Small intestine (tissue), 7 donors: ENCODE data around the gene NAT14. TPM values are rescaled to one million over a fixed set of nuclear protein-coding genes. Genes with fewer than 3 reads are reported as not detected.
A peak's percentile ranks its signal among the peaks of the same experiment; 100 is the strongest.

Experiments used
- DNase-seq, 2 donors: peaks; one replicate each; pipeline versions ENCODE4 v3.0.0 to v3.0.0-alpha.2; 2013
- FAIRE-seq: peaks from 2 replicates; lab custom pipeline; 2012; peaks lifted over from hg19 to GRCh38; lab: Jason Lieb, UNC
- H3K27ac ChIP-seq, 3 donors: one replicate each; pipeline ENCODE4 v1.5.1; 2013; ENCODE audit warnings: low read length in 2 of 3, mild to moderate bottlenecking in 2 of 3, control low read depth in 1 of 3, inconsistent platforms in 1 of 3, low read depth in 1 of 3, moderate library complexity in 1 of 3
- H3K27me3 ChIP-seq, 3 donors: one replicate each; pipeline ENCODE4 v1.6.1; 2013; ENCODE audit warnings: low read length in 3 of 3, inconsistent platforms in 1 of 3; ENCODE audit not compliant: control insufficient read depth in 3 of 3, insufficient read depth in 3 of 3
- H3K36me3 ChIP-seq, 3 donors: one replicate each; pipeline ENCODE4 v1.6.1; 2013; ENCODE audit warnings: low read length in 3 of 3, inconsistent platforms in 1 of 3, low read depth in 1 of 3, mild to moderate bottlenecking in 1 of 3, moderate library complexity in 1 of 3; ENCODE audit not compliant: control insufficient read depth in 3 of 3, insufficient read depth in 2 of 3
- H3K4me1 ChIP-seq, 3 donors: one replicate each; pipeline ENCODE4 v1.6.1; 2013; ENCODE audit warnings: low read length in 2 of 3, inconsistent platforms in 1 of 3, low read depth in 1 of 3, mild to moderate bottlenecking in 1 of 3, moderate library complexity in 1 of 3; ENCODE audit not compliant: control insufficient read depth in 3 of 3, insufficient read depth in 2 of 3
- H3K4me3 ChIP-seq, 3 donors: one replicate each; pipeline ENCODE4 v1.5.1; 2013; ENCODE audit warnings: low read length in 3 of 3, control low read depth in 1 of 3, inconsistent platforms in 1 of 3, low read depth in 1 of 3, mild to moderate bottlenecking in 1 of 3, moderate library complexity in 1 of 3
- H3K9me3 ChIP-seq, 2 donors: one replicate each; pipeline ENCODE4 v1.6.1; 2013; ENCODE audit warnings: low read depth in 1 of 2, low read length in 1 of 2; ENCODE audit not compliant: control insufficient read depth in 2 of 2, insufficient read depth in 1 of 2
- WGBS, 3 donors: extraction: QIAGEN DNeasy Blood & Tissue Kit; methylation state at CpG; one replicate each; pipeline ENCODE4 v1.1.7; 2013; 5-methylcytosine and 5-hydroxymethylcytosine counted together
- polyA plus RNA-seq, 4 donors: library from polyadenylated mRNA; stranded (reverse) in 3 of 4; unstranded in 1 of 4; fragments of 200-250 nt in 3 of 4; fragments of 120-200 nt in 1 of 4; gene quantifications; one replicate each; pipeline versions ENCODE4 v1.2.1 to v1.2.3, GENCODE V29; 2013
- donor health status: healthy with polysubstance abuse.
- donor health status: control.
- donor health status: control.
- donor health status: Bipolar disorder and iron deficiency.
- donor health status: healthy.

The NAT14 gene
- polyA plus RNA-seq, 4 donors = 5.8 to 10.2 (median 7.8) TPM

GRCh38 chr19:55508120-55508519 is 23.1 kb downstream of the NAT14 start:
- H3K4me1 ChIP-seq = no peaks in the 10 kb centered on the region
- H3K27ac ChIP-seq = no peak overlapping the region
- H3K36me3 ChIP-seq = no peaks in the 10 kb centered on the region
- no peak overlapping the region for H3K4me3 ChIP-seq
- H3K9me3 ChIP-seq = peaks cover 0 to 8% of the 10 kb centered on the region in 2 donors
- 24 to 51% (median 44%) methylated on average over 10 of the region's 10 CpGs for WGBS, 3 donors
- peaks cover 0 to 13% (median 0%) of the 10 kb centered on the region in 3 donors for H3K27me3 ChIP-seq
- DNase-seq (peak in 1 of 2 donors; percentile 46), FAIRE-seq (no peak)

- peaks cover 0 to 3% (median 0%) of the 10 kb centered on the region in 3 donors for H3K4me1 ChIP-seq
- peak overlapping the region in 2 of 3 donors; percentile 49 to 68 for H3K4me3 ChIP-seq
- H3K9me3 ChIP-seq = no peaks in the 10 kb centered on the region
- 3 to 7% (median 6%) methylated on average over 43 to 61 of the region's 61 CpGs for WGBS, 3 donors
- DNase-seq (peak; percentile 93 to 94), FAIRE-seq (no peak)
- H3K27me3 ChIP-seq = peaks cover 0 to 6% (median 0%) of the 10 kb centered on the region in 3 donors
- no peaks in the 10 kb centered on the region for H3K36me3 ChIP-seq
- H3K27ac ChIP-seq = peak overlapping the region; percentile 47 to 72 (median 59)
Measured at GRCh38 chr19:55516878-55517620, 32.1 kb downstream of the NAT14 start.

- 79 to 90% (median 86%) methylated on average over 10 of the region's 10 CpGs for WGBS, 3 donors
- no peak overlapping the region for H3K4me3 ChIP-seq
- H3K27me3 ChIP-seq = peaks cover 0 to 2% (median 0%) of the 10 kb centered on the region in 3 donors
- H3K36me3 ChIP-seq = no peaks in the 10 kb centered on the region
- H3K27ac ChIP-seq = no peak overlapping the region
- no peaks in the 10 kb centered on the region for H3K9me3 ChIP-seq
- peaks cover 0 to 3% (median 0%) of the 10 kb centered on the region in 3 donors for H3K4me1 ChIP-seq
- DNase-seq = peak in 1 of 2 donors; percentile 5
- FAIRE-seq = no peak
Measured at GRCh38 chr19:55519451-55520311, 34.7 kb downstream of the NAT14 start.

DNA sequence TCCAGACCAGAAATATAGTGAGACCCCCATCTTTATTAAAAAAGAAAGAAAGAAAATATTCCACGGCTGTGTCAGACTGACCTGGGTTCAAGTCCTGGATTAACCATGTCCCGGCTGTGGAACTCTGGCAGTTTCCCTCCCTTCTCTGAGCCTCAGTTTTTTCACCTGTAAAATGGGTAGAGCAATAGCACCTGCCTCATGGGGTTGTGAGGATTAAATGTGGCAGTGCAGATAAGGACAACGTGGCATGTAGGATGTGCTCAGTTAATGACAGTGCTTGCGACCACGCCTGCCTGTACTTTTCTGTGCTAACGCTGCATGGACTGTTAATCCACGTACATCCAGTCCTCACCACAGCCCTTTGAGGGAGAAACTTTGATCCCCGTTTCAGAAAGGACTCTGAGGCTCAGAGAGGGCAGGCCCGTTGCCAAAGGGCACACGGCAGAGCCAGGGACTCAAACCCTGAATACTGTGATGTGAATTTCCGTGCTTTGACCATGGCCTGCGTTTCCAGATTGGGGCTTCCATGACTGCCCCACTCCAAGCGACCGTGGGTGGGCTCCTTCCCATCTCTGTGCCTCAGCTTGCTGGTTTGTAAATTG is 35.8 kb downstream of the NAT14 start:
- Histone ChIP-seq H3K4me3 (no peak overlapping the region), H3K9me3 (no peaks in the 10 kb centered on the region), H3K27me3 (peaks cover 0 to under 1% (median 0%) of the 10 kb centered on the region in 3 donors), H3K36me3 (no peaks in the 10 kb centered on the region), H3K4me1 (peaks cover 0 to 3% (median 0%) of the 10 kb centered on the region in 3 donors), H3K27ac (no peak overlapping the region)
- peak in 1 of 2 donors; percentile 7 for DNase-seq
- no peak for FAIRE-seq
- 55 to 71% (median 61%) methylated on average over 14 of the region's 14 CpGs for WGBS, 3 donors

DNA sequence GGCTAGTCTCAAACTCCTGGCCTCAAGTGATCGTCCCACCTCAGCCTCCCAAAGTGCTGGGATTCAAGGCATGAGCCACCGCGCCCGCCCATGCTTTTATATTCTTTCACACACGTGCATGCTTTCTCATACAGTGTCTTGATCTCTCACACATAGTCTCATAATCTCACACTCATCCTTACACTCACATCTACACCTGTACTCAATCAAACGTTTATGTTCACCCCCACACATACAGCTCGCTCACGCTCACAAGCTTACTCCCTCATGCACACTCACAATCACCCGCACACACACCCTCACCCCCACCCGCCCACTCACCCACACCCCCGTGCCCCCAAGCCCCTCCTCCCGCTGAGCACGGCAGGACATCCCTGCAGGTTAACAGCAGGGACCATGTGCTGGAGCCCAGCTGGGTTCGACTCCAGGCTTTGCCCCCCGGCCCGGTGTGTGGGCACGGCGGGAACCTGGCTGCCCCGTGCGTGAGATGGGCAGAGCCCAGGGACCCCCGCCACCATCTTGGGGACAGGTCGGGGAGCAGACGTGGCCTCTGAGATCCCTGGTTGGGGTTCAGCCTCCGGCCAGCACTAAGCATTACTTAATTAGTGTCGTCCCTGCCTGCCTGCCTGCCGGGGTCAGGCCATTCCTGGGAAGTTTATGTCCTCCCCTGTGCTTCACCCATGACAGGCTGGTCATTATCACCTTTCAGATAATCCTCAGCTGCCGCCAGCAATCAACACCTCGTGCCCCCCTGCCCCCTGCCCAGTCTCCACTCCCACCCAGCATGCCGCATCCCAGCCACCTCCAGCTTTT is 40.5 kb downstream of the NAT14 start:
- H3K27me3 ChIP-seq = no peaks in the 10 kb centered on the region
- H3K36me3 ChIP-seq = no peaks in the 10 kb centered on the region
- H3K4me1 ChIP-seq = peaks cover 0 to 2% (median 0%) of the 10 kb centered on the region in 3 donors
- H3K9me3 ChIP-seq = no peaks in the 10 kb centered on the region
- no peak overlapping the region for H3K27ac ChIP-seq
- H3K4me3 ChIP-seq = no peak overlapping the region
- 46 to 60% (median 54%) methylated on average over 28 to 29 of the region's 29 CpGs for WGBS, 3 donors
- no peak for FAIRE-seq
- DNase-seq = no peak

GRCh38 chr19:55526216-55527196 is 41.5 kb downstream of the NAT14 start:
- H3K27me3 ChIP-seq = no peaks in the 10 kb centered on the region
- WGBS, 3 donors = 24 to 31% (median 27%) methylated on average over 33 to 35 of the region's 35 CpGs
- H3K27ac ChIP-seq = no peak overlapping the region
- no peak for FAIRE-seq
- peak; percentile 61 to 62 for DNase-seq
- no peaks in the 10 kb centered on the region for H3K36me3 ChIP-seq
- no peaks in the 10 kb centered on the region for H3K9me3 ChIP-seq
- no peak overlapping the region for H3K4me3 ChIP-seq
- H3K4me1 ChIP-seq = peaks cover 0 to 2% (median 0%) of the 10 kb centered on the region in 3 donors
